NOMO-1 (cell line): ENCODE measurements around the gene TXNDC5.
"Not testable (repeated sequence)": the region's sequence is repeated elsewhere in the genome, so short reads cannot be mapped to it uniquely, and the experiment has no call there.

Source experiments
- DNase-seq, 2 experiments: peaks; one replicate each; lab custom pipeline; 2025; ENCODE audit not compliant: unreplicated experiment in 2 of 2; lab: John Stamatoyannopoulos, UW

TXNDC5 gene

GRCh38 chr6:7914991-7915789 is 4.6 kb upstream of the TXNDC5 start:
- DNase-seq: no peak

DNA sequence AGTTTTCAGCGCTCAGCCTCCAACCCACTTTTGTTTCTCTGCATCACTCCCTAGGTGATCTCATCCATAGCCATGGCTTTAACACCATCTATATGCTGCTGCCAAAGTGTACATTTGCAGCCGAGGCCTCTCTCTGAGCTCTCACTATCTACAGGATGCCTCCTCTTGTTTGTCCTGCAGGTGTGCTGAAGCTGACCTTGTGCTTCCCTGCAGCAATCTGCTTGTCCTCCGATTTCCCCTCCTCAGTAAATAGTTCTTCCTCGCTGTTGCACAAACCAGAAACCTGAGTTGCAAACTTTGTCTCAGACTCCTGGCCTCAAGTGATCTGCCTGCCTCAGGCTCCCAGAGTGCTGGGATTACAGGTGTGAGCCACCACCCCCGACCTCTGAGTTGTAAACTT is 3.7 kb upstream of the TXNDC5 start:
- DNase-seq: no peak

DNA sequence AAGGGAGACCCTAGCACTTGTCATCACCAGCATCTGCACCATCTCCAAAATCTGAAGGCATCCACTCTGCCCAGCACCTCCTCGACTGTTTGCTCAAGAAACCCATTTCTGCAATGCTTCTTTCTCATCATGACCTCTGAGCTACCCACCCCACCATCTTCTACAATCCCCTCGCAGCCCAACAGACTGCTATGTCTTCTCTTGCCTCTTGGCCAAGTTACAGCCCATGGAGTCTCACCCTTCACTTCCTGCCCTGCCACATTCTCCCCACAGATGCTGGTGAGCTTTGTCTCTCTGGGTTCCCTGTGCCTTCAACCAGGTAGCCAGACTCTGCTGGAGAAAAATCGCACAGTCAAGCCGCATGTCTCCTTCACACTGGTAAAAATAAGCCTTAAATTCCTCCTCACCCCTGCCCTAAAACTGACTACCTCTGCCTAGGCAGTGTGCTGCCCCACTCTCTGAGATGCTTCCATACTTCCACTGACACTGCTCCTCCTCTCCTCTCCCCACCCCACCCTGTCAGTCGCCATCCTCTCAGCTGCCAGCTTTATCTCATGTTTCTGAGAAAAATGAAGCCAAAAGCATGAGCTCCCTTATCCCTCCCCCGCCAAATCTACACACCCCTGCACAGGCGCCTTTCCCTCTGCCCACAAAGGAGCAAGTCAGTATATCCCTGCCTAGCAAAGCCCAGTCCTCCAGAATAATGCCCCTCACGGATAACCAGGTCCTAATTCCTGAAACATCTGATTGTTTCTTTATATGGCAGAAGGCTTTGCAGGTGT is 2.3 kb upstream of the TXNDC5 start:
- DNase-seq: no peak

DNA sequence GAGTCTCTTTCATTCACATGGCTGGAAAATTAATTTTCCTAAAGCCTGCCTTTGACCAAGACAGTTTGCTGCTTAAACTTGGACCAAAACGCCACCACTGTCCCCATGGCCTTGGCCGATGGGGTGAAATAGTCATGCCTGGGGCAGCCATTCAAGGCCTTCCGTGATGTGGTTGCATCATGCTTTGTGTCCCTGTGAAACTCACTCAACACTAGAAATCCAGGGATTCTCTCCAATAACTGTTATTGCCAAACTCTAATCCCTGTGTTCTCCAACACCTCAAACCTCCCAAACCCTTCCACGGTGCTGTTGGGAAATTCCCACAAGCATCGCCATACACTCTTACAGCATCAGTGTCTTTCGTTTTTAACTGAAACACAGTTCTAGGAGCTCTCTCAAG is 1.4 kb upstream of the TXNDC5 start:
- DNase-seq: no peak

DNA sequence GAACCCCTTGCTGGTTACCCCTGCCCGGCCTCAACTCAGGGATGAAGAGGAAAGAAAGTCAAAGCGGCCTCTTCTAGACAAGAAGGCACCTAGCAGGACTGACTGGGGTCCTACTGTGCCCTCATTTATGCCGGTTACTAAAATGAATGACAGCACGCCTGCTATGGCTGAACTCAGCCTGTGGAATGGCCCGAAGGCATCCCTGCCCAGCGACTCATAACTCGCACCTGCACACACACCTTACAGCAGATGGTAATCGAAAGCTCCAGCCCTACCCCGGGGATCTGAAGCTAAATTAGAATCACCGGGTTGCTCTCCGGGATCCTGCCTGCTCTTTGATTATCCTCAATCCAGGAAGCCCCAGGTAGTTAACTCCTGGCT is 747 bp upstream of the TXNDC5 start:
- no peak for DNase-seq

GRCh38 chr6:7910298-7910653 is 312 bp downstream of the TXNDC5 start:
- peak in 1 of 2 experiments; percentile 20 for DNase-seq

- peak; percentile 19 to 26 for DNase-seq
Observed at GRCh38 chr6:7909323-7910276, 988 bp downstream of the TXNDC5 start.

- no peak for DNase-seq
Observed at GRCh38 chr6:7907159-7907558, 3.4 kb downstream of the TXNDC5 start.

DNA sequence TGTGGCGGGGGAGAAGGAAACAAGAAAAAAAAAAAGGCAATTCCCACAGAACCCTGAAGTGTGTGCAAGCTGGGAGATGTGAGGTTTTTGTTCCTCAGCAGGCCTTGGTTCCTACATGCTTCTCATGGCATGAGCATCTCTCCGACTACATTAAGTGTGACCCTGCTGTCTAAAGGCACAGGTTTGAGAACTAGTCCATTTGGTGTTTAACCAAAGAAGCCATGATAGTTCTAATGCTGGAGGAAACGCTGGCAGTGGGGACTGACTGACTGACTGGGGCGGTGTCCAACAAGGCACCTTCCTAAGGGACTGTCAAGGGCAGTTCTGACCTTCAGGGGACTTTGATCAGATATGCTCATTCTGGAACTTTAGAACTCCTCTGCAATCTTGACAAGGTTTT is 3.8 kb downstream of the TXNDC5 start:
- DNase-seq: no peak

DNA sequence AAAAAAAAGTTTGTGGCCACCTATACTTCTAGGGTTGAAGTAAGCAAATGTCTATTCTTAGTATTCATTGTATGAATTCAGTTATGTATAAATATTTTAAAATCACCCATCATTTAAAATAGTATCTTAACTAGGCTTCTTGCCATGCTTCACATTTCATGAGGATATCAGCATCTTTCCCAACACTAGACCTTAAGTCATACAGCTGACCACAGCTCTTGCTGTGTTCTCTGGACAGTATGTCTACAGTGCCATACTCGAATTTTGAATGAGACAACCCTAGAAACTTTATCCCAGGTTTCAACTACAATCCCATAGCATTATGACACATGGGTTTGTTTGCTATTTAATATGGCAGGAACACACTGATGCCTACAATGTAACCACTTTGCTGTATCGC is 5.2 kb downstream of the TXNDC5 start:
- no peak for DNase-seq

DNA sequence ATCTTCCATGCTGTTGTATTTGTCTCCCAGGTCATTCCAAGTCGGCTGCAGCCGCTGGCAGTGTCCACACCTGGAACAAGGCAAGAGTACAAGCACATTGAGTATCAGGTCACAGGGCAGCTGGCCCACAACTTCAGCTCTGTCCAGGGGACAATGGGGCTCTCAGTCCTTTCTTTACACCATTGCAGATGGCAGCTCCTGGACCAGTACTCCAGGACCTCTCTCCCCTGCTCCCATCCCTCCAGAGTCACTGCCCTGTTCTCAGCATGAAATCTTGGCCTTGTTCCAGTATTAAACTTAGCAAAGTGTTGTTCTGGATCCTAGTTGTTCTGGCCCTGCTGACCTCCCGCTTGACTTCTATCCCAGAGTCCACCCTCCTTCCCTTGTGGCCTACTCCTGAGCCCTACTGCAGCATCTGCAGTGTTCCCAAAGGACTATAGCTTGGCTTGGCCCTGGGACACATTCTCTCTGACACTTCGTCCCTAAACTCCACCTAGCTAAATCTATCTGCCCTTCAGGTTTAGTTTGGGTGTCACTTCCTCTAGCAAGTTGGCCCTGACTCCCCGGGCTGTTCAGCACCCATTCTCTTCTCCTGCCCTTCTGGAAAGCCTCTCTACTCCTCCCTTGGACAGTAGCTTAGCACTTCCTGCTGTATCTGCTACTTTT is 5.8 kb downstream of the TXNDC5 start:
- DNase-seq: no peak

DNA sequence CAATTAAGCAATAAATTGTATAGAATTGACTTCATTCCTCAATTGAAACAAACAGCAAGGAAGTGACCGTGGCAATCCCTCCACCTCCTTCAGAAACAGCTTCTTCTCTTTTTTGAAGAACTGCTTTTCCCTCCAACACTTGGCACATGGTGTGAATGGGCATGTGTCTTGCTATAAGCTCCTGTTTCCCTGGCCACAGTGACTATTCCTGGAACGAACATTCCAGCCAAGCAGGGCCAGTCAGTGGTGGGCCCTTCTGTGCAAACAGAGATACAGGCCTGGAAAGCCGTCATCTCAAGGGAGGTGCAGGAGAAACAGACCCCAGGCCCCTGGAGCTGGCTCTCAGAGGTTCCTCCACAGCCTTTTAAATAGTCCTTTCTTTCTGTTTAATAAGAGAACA is 6.9 kb downstream of the TXNDC5 start:
- no peak for DNase-seq

GRCh38 chr6:7902867-7903266 is 7.7 kb downstream of the TXNDC5 start:
- DNase-seq: no peak

- no peak for DNase-seq
Observed at GRCh38 chr6:7902221-7902620, 8.4 kb downstream of the TXNDC5 start.

DNA sequence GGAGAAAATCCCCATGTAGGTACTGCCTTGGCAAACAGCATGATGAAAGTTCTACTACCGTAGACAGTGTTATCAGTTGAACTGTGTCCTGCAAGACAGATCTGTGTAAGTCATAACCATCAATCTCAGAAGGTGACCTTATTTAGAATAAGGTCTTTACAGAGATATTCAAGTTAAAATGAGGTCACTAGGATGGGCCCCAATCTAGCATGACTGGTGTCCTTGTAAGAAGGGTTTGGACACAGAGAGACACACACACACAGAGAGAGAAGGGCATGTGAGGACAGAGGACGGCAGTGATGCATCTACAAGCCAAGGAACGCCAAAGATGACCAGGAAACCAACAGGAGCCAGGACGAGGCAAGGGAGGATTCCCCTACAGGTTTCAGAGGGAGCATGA is 8.8 kb downstream of the TXNDC5 start:
- DNase-seq: no peak

DNA sequence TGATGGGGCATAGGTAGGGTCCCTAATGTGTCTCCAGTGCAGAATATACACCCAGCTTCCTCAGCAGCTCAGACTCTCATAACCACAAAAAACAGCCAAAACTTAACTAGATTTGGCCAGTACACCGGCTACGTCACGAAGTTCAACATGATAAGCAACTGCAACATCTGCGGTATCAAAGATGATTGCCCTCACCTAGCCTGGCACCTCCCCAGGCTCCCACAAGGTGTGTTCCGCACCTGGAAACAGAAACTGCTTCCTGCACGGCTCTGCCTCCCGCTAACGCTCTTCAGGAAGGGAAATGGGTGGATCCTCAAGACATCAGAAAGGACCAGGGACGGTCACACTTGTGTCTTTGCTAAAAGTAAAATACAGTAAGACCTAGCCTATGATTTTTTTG is 9.5 kb downstream of the TXNDC5 start:
- DNase-seq: no peak

- no peak for DNase-seq
Observed at GRCh38 chr6:7900621-7901020, 10.0 kb downstream of the TXNDC5 start.

- DNase-seq: no peak
Observed at GRCh38 chr6:7899889-7900213, 10.7 kb downstream of the TXNDC5 start.

DNA sequence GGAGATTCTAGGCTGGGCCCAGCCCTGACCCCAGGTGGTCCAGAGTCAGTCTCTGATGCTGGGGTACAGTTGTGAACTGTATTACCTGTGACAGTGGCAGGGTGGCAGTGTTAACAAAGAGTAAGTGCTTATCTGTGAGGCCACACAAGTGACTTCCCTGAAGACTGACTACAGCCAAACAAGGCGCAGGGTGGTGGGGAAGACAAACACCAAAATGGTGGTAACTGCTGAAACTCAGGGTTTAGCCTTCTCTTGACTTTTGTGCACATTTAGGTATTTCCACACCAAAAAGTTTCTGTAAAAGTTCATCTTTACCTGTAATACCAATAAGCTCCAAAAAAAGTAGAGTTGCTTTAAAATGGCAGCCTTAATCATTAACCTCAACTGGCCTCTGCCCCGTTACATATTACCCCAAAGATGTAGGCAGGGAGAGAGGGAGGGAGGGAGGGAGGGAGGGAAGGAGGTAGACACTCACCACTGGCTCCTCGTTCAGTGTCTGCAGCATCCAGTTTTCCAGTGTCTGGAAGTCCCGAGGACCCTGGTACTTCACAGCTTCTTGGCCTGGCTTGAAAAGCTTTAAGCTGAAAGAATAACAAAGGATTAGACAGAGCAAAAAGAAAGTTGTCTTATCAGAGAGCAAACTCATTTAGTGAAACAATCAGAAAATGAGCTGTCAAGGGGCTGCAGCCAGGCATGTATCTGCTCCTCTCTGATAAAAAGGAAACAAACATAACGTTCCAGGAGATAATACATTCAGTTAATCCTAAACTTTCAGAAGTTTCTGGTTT is 11.3 kb downstream of the TXNDC5 start:
- no peak for DNase-seq

DNA sequence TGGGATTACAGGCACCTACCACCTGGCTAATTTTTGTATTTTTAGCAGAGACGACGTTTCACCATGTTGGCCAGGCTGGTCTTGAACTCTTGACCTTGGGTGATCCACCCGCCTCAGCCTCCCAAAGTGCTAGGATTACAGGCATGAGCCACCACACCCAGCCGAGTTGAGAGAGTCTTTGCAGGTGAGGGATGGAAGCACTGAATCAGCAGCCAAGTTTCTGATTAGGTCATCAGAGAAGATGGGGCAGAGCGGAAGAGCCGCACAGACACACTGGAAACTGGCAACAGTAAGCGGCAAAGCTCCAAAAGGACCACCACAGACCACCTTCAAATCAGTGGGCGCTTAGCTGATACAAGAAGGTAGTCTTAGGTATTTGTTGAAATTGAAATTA is 12.4 kb downstream of the TXNDC5 start:
- DNase-seq: not testable (repeated sequence)
